Rectal smooth muscle tissue (tissue), 1 donor: ENCODE results near the gene IGSF21.

Experiments used
- H3K27ac ChIP-seq: one replicate; pipeline ENCODE4 v1.7.0; 2013; ENCODE audit warnings: low read depth, low read length, inconsistent platforms
- H3K27me3 ChIP-seq: one replicate; pipeline ENCODE4 v1.7.0; 2013; ENCODE audit warnings: low read length; ENCODE audit not compliant: control insufficient read depth, insufficient read depth
- H3K36me3 ChIP-seq: one replicate; pipeline ENCODE4 v1.7.0; 2013; ENCODE audit warnings: low read length; ENCODE audit not compliant: control insufficient read depth, insufficient read depth
- H3K4me1 ChIP-seq: one replicate; pipeline ENCODE4 v1.7.0; 2013; ENCODE audit warnings: low read length; ENCODE audit not compliant: control insufficient read depth, insufficient read depth
- H3K4me3 ChIP-seq: one replicate; pipeline ENCODE4 v1.7.0; 2013; ENCODE audit warnings: low read length
- H3K9ac ChIP-seq: one replicate; pipeline ENCODE4 v1.7.0; 2013; ENCODE audit warnings: low read length

The IGSF21 gene

GRCh38 chr1:18079941-18080735 lies 27.5 kb upstream of the IGSF21 start:
- H3K4me3 ChIP-seq = no peak overlapping the region
- H3K4me1 ChIP-seq = no peaks in the 10 kb centered on the region
- H3K9ac ChIP-seq = no peak overlapping the region
- H3K27me3 ChIP-seq = peaks cover 4% of the 10 kb centered on the region
- no peaks in the 10 kb centered on the region for H3K36me3 ChIP-seq
- H3K27ac ChIP-seq = no peak overlapping the region

- no peaks in the 10 kb centered on the region for H3K36me3 ChIP-seq
- no peak overlapping the region for H3K27ac ChIP-seq
- peaks cover 3% of the 10 kb centered on the region for H3K27me3 ChIP-seq
- H3K4me3 ChIP-seq = no peak overlapping the region
- H3K4me1 ChIP-seq = no peaks in the 10 kb centered on the region
- no peak overlapping the region for H3K9ac ChIP-seq
Measured at GRCh38 chr1:18085387-18086074, 22.1 kb upstream of the IGSF21 start.

- Histone ChIP-seq H3K4me1 (no peaks in the 10 kb centered on the region), H3K4me3 (no peak overlapping the region), H3K36me3 (no peaks in the 10 kb centered on the region), H3K27me3 (peaks cover 3% of the 10 kb centered on the region), H3K27ac (no peak overlapping the region), H3K9ac (no peak overlapping the region)
Measured at GRCh38 chr1:18088077-18088594, 19.5 kb upstream of the IGSF21 start.

GRCh38 chr1:18089488-18089887 lies 18.1 kb upstream of the IGSF21 start:
- no peaks in the 10 kb centered on the region for H3K36me3 ChIP-seq
- no peak overlapping the region for H3K4me3 ChIP-seq
- no peak overlapping the region for H3K9ac ChIP-seq
- no peaks in the 10 kb centered on the region for H3K4me1 ChIP-seq
- peaks cover 3% of the 10 kb centered on the region for H3K27me3 ChIP-seq
- H3K27ac ChIP-seq = no peak overlapping the region

- Histone ChIP-seq H3K27ac (no peak overlapping the region), H3K4me3 (no peak overlapping the region), H3K9ac (no peak overlapping the region), H3K27me3 (no peaks in the 10 kb centered on the region), H3K4me1 (no peaks in the 10 kb centered on the region), H3K36me3 (no peaks in the 10 kb centered on the region)
Measured at GRCh38 chr1:18090636-18091035, 17.0 kb upstream of the IGSF21 start.

- Histone ChIP-seq H3K4me1 (no peaks in the 10 kb centered on the region), H3K27me3 (no peaks in the 10 kb centered on the region)
Measured at GRCh38 chr1:18091660-18092446, 15.7 kb upstream of the IGSF21 start.

GRCh38 chr1:18093193-18093592 lies 14.4 kb upstream of the IGSF21 start:
- Histone ChIP-seq H3K36me3 (no peaks in the 10 kb centered on the region), H3K9ac (no peak overlapping the region), H3K4me1 (no peaks in the 10 kb centered on the region), H3K4me3 (no peak overlapping the region), H3K27me3 (no peaks in the 10 kb centered on the region), H3K27ac (no peak overlapping the region)

More at GRCh38 chr1:18091660-18092446, 15.7 kb upstream of the IGSF21 start:
- H3K27ac ChIP-seq = no peak overlapping the region
- no peak overlapping the region for H3K4me3 ChIP-seq
- H3K36me3 ChIP-seq = no peaks in the 10 kb centered on the region
- no peak overlapping the region for H3K9ac ChIP-seq

- Histone ChIP-seq H3K9ac (no peak overlapping the region), H3K4me3 (no peak overlapping the region), H3K4me1 (no peaks in the 10 kb centered on the region), H3K36me3 (no peaks in the 10 kb centered on the region), H3K27ac (no peak overlapping the region), H3K27me3 (no peaks in the 10 kb centered on the region)
Measured at GRCh38 chr1:18093646-18094045, 14.0 kb upstream of the IGSF21 start.

- no peaks in the 10 kb centered on the region for H3K27me3 ChIP-seq
- H3K27ac ChIP-seq = no peak overlapping the region
- H3K4me1 ChIP-seq = no peaks in the 10 kb centered on the region
- H3K36me3 ChIP-seq = no peaks in the 10 kb centered on the region
- no peak overlapping the region for H3K4me3 ChIP-seq
- H3K9ac ChIP-seq = no peak overlapping the region
Measured at GRCh38 chr1:18094096-18094495, 13.5 kb upstream of the IGSF21 start.

GRCh38 chr1:18097206-18097605 lies 10.4 kb upstream of the IGSF21 start:
- no peak overlapping the region for H3K4me3 ChIP-seq

GRCh38 chr1:18099026-18099425 lies 8.6 kb upstream of the IGSF21 start:
- no peak overlapping the region for H3K27ac ChIP-seq
- no peaks in the 10 kb centered on the region for H3K36me3 ChIP-seq
- H3K4me1 ChIP-seq = no peaks in the 10 kb centered on the region
- H3K9ac ChIP-seq = no peak overlapping the region
- H3K27me3 ChIP-seq = no peaks in the 10 kb centered on the region
- no peak overlapping the region for H3K4me3 ChIP-seq

More at GRCh38 chr1:18097206-18097605, 10.4 kb upstream of the IGSF21 start:
- Histone ChIP-seq H3K9ac (no peak overlapping the region), H3K27me3 (no peaks in the 10 kb centered on the region), H3K4me1 (no peaks in the 10 kb centered on the region), H3K36me3 (no peaks in the 10 kb centered on the region), H3K27ac (no peak overlapping the region)

- no peaks in the 10 kb centered on the region for H3K36me3 ChIP-seq
- H3K9ac ChIP-seq = no peak overlapping the region
- H3K27ac ChIP-seq = no peak overlapping the region
- H3K4me1 ChIP-seq = no peaks in the 10 kb centered on the region
- H3K4me3 ChIP-seq = no peak overlapping the region
- no peaks in the 10 kb centered on the region for H3K27me3 ChIP-seq
Measured at GRCh38 chr1:18100060-18100459, 7.5 kb upstream of the IGSF21 start.
